Nephron (organoid): Measurements from ENCODE around the gene PHF21A.

ENCODE experiments used
- H3K27ac Mint-ChIP-seq, 3 experiments: 2 replicates each; pipeline ENCODE4 v1.8.0; 2020; ENCODE audit warnings: mixed read lengths in 3 of 3, mild to moderate bottlenecking in 2 of 3, moderate library complexity in 1 of 3
- H3K27me3 Mint-ChIP-seq: 2 replicates; pipeline ENCODE4 v1.8.0; 2021; ENCODE audit warnings: low read depth, mild to moderate bottlenecking, moderate library complexity, mixed read lengths
- H3K36me3 Mint-ChIP-seq: 2 replicates; pipeline ENCODE4 v1.8.0; 2020; ENCODE audit warnings: low read depth, mixed read lengths
- H3K4me1 Mint-ChIP-seq: 2 replicates; pipeline ENCODE4 v1.8.0; 2020; ENCODE audit warnings: mixed read lengths
- H3K4me3 Mint-ChIP-seq, 3 experiments: 2 replicates each; pipeline ENCODE4 v1.8.0; 2020; ENCODE audit warnings: mild to moderate bottlenecking in 3 of 3, mixed read lengths in 3 of 3, moderate library complexity in 2 of 3
- H3K9me3 Mint-ChIP-seq: 2 replicates; pipeline ENCODE4 v1.8.0; 2020; ENCODE audit warnings: mixed read lengths
- CTCF ChIP-seq, 3 experiments: fragments of 200-600 bp; sonication (generic); IDR thresholded peaks; one replicate each; pipeline ENCODE4 v1.5.0; 2021; ENCODE audit warnings: antibody characterized with exemption in 3 of 3; ENCODE audit not compliant: unreplicated experiment in 3 of 3

The PHF21A gene

DNA sequence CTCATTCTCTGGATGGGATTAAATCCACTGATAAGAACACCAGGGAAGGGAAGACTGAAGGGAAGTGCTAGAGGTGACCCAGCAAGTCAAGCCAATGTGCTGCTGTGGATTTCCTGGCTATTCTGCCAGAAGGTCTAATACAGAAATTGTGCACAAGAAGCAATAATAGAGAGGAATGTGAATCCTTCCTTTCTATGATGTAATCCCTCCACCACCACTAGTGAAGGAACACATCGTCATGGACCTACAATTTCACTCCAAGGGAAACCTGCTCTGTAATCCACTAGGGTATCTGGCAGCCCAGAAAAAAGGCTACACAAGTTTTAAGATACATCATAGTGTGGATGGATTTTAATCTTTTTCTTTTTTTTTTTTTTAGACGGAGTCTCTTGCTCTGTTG is 181.4 kb downstream of the PHF21A start:
- no peak overlapping the region for H3K4me3 Mint-ChIP-seq
- no peak for TF ChIP-seq CTCF (IDR thresholded peaks at IDR 0.05; ENCODE audit: unreplicated experiment in 3 of 3)
- no peak overlapping the region for H3K27ac Mint-ChIP-seq
- H3K27me3 Mint-ChIP-seq: no peaks in the 10 kb centered on the region
- peaks cover 45% of the 10 kb centered on the region for H3K36me3 Mint-ChIP-seq
- H3K9me3 Mint-ChIP-seq: no peaks in the 10 kb centered on the region
- H3K4me1 Mint-ChIP-seq: no peaks in the 10 kb centered on the region

- H3K27ac Mint-ChIP-seq: no peak overlapping the region
- no peaks in the 10 kb centered on the region for H3K9me3 Mint-ChIP-seq
- TF ChIP-seq CTCF (IDR thresholded peaks at IDR 0.05; ENCODE audit: unreplicated experiment in 3 of 3): no peak
- H3K27me3 Mint-ChIP-seq: no peaks in the 10 kb centered on the region
- no peaks in the 10 kb centered on the region for H3K4me1 Mint-ChIP-seq
- H3K36me3 Mint-ChIP-seq: peaks cover 48% of the 10 kb centered on the region
- H3K4me3 Mint-ChIP-seq: no peak overlapping the region
These were observed 183.3 kb downstream of the PHF21A start for GRCh38 chr11:45937916-45938315.

GRCh38 chr11:45936511-45937054 is 184.7 kb downstream of the PHF21A start:
- no peaks in the 10 kb centered on the region for H3K9me3 Mint-ChIP-seq
- no peak overlapping the region for H3K4me3 Mint-ChIP-seq

GRCh38 chr11:45935349-45936064 is 185.7 kb downstream of the PHF21A start:
- no peak overlapping the region for H3K27ac Mint-ChIP-seq
- TF ChIP-seq CTCF (IDR thresholded peaks at IDR 0.05; ENCODE audit: unreplicated experiment in 3 of 3): no peak
- H3K36me3 Mint-ChIP-seq: peaks cover 42% of the 10 kb centered on the region
- no peaks in the 10 kb centered on the region for H3K9me3 Mint-ChIP-seq
- no peaks in the 10 kb centered on the region for H3K27me3 Mint-ChIP-seq
- H3K4me1 Mint-ChIP-seq: no peaks in the 10 kb centered on the region
- H3K4me3 Mint-ChIP-seq: no peak overlapping the region

More at GRCh38 chr11:45936511-45937054, 184.7 kb downstream of the PHF21A start:
- no peak for TF ChIP-seq CTCF (IDR thresholded peaks at IDR 0.05; ENCODE audit: unreplicated experiment in 3 of 3)
- Mint-ChIP-seq H3K4me1 (no peaks in the 10 kb centered on the region), H3K36me3 (peaks cover 46% of the 10 kb centered on the region), H3K27ac (no peak overlapping the region), H3K27me3 (no peaks in the 10 kb centered on the region)

- Mint-ChIP-seq H3K27me3 (no peaks in the 10 kb centered on the region), H3K9me3 (no peaks in the 10 kb centered on the region), H3K4me1 (peaks cover 6% of the 10 kb centered on the region), H3K27ac (no peak overlapping the region), H3K36me3 (peaks cover 47% of the 10 kb centered on the region), H3K4me3 (no peak overlapping the region)
- TF ChIP-seq CTCF (IDR thresholded peaks at IDR 0.05; ENCODE audit: unreplicated experiment in 3 of 3): no peak
These were observed 186.5 kb downstream of the PHF21A start for GRCh38 chr11:45934580-45935318.
